Liver (tissue), 3 donors: Measurements from ENCODE around the gene DNAI2.

Experiments used
- EGR1 ChIP-seq, 2 donors: IDR thresholded peaks; 2 replicates each; pipeline ENCODE4 v1.6.1; 2016 to 2018; ENCODE audit warnings: antibody characterized with exemption in 2 of 2, low read depth in 2 of 2
- FOXA1 ChIP-seq: IDR thresholded peaks from 2 replicates; pipeline ENCODE4 v1.6.1; 2016; ENCODE audit warnings: antibody characterized with exemption
- HNF4G ChIP-seq: IDR thresholded peaks from 2 replicates; pipeline ENCODE4 v1.6.1; 2016; ENCODE audit warnings: antibody characterized with exemption
- JUND ChIP-seq, 2 donors: IDR thresholded peaks; 2 replicates each; pipeline ENCODE4 v1.6.1; 2016; ENCODE audit warnings: antibody characterized with exemption in 2 of 2
- RAD21 ChIP-seq, 2 donors: IDR thresholded peaks; 2 replicates each; pipeline ENCODE4 v1.6.1; 2016; ENCODE audit warnings: antibody characterized with exemption in 2 of 2, mild to moderate bottlenecking in 2 of 2
- RXRA ChIP-seq, 2 donors: IDR thresholded peaks; 2 replicates each; pipeline ENCODE4 v1.6.1; 2017 to 2018; ENCODE audit warnings: antibody characterized with exemption in 2 of 2, mild to moderate bottlenecking in 1 of 2
- TAF1 ChIP-seq: conservative IDR thresholded peaks from 2 replicates; pipeline ENCODE4 v1.6.1; 2016; ENCODE audit warnings: antibody characterized with exemption, mild to moderate bottlenecking
- YY1 ChIP-seq: IDR thresholded peaks from 2 replicates; pipeline ENCODE4 v1.6.1; 2016; ENCODE audit warnings: antibody characterized with exemption, mild to moderate bottlenecking
- TF ChIP-seq, protein P1 (sequence below): fragments of 150-350 bp; IDR thresholded peaks from 2 replicates; pipeline ENCODE4 v1.5.1; 2017; ENCODE audit warnings: improper control_type of control experiment, low read depth, low read length; ENCODE audit not compliant: missing input control
- TF ChIP-seq, protein P2 (sequence below): IDR thresholded peaks from 2 replicates; pipeline ENCODE4 v1.6.1; 2016; ENCODE audit warnings: antibody characterized with exemption
- TF ChIP-seq, protein P3 (sequence below): IDR thresholded peaks from 2 replicates; pipeline ENCODE4 v1.6.1; 2016; ENCODE audit warnings: antibody characterized with exemption
- TF ChIP-seq, protein P4 (sequence below): IDR thresholded peaks from 2 replicates; pipeline ENCODE4 v1.6.1; 2016; ENCODE audit warnings: antibody characterized with exemption, mild to moderate bottlenecking
- TF ChIP-seq, protein P5 (sequence below): IDR thresholded peaks from 2 replicates; pipeline ENCODE4 v1.6.1; 2016; ENCODE audit warnings: antibody characterized with exemption
- donor health status: healthy.
- donor health status: healthy.

DNA sequence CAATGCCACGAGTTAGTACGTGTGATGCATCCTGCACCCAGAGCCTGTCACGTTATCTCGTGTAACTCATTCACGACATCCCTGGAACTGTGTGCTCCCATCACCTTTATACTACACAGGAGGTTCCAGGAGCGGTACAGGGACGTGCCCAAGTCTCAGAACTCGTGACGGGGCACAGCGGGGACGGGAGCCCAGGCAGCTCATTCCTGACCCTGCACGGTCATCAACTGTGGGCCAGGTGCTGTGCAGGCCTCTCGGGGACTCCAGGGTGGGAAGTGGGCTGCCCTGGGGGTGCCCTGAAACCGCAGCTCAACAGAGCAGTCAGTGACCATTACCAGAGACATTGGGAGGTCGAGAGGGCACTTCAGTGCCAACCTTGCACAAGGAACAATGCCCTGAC, 40.8 kb downstream of the DNAI2 start:
- TF ChIP-seq RXRA (IDR thresholded peaks at IDR 0.05) (no peak), FOXA1 (no peak), EGR1 (IDR thresholded peaks at IDR 0.05; ENCODE audit: low read depth in 2 of 2) (no peak), TAF1 (no peak), HNF4G (no peak), YY1 (no peak), JUND (IDR thresholded peaks at IDR 0.05) (no peak), RAD21 (IDR thresholded peaks at IDR 0.05) (no peak)
- TF ChIP-seq, protein P1, sequence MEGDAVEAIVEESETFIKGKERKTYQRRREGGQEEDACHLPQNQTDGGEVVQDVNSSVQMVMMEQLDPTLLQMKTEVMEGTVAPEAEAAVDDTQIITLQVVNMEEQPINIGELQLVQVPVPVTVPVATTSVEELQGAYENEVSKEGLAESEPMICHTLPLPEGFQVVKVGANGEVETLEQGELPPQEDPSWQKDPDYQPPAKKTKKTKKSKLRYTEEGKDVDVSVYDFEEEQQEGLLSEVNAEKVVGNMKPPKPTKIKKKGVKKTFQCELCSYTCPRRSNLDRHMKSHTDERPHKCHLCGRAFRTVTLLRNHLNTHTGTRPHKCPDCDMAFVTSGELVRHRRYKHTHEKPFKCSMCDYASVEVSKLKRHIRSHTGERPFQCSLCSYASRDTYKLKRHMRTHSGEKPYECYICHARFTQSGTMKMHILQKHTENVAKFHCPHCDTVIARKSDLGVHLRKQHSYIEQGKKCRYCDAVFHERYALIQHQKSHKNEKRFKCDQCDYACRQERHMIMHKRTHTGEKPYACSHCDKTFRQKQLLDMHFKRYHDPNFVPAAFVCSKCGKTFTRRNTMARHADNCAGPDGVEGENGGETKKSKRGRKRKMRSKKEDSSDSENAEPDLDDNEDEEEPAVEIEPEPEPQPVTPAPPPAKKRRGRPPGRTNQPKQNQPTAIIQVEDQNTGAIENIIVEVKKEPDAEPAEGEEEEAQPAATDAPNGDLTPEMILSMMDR: no peak
- TF ChIP-seq, protein P2, sequence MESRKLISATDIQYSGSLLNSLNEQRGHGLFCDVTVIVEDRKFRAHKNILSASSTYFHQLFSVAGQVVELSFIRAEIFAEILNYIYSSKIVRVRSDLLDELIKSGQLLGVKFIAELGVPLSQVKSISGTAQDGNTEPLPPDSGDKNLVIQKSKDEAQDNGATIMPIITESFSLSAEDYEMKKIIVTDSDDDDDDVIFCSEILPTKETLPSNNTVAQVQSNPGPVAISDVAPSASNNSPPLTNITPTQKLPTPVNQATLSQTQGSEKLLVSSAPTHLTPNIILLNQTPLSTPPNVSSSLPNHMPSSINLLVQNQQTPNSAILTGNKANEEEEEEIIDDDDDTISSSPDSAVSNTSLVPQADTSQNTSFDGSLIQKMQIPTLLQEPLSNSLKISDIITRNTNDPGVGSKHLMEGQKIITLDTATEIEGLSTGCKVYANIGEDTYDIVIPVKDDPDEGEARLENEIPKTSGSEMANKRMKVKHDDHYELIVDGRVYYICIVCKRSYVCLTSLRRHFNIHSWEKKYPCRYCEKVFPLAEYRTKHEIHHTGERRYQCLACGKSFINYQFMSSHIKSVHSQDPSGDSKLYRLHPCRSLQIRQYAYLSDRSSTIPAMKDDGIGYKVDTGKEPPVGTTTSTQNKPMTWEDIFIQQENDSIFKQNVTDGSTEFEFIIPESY: no peak
- TF ChIP-seq, protein P3, sequence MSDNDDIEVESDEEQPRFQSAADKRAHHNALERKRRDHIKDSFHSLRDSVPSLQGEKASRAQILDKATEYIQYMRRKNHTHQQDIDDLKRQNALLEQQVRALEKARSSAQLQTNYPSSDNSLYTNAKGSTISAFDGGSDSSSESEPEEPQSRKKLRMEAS: no peak
- TF ChIP-seq, protein P4, sequence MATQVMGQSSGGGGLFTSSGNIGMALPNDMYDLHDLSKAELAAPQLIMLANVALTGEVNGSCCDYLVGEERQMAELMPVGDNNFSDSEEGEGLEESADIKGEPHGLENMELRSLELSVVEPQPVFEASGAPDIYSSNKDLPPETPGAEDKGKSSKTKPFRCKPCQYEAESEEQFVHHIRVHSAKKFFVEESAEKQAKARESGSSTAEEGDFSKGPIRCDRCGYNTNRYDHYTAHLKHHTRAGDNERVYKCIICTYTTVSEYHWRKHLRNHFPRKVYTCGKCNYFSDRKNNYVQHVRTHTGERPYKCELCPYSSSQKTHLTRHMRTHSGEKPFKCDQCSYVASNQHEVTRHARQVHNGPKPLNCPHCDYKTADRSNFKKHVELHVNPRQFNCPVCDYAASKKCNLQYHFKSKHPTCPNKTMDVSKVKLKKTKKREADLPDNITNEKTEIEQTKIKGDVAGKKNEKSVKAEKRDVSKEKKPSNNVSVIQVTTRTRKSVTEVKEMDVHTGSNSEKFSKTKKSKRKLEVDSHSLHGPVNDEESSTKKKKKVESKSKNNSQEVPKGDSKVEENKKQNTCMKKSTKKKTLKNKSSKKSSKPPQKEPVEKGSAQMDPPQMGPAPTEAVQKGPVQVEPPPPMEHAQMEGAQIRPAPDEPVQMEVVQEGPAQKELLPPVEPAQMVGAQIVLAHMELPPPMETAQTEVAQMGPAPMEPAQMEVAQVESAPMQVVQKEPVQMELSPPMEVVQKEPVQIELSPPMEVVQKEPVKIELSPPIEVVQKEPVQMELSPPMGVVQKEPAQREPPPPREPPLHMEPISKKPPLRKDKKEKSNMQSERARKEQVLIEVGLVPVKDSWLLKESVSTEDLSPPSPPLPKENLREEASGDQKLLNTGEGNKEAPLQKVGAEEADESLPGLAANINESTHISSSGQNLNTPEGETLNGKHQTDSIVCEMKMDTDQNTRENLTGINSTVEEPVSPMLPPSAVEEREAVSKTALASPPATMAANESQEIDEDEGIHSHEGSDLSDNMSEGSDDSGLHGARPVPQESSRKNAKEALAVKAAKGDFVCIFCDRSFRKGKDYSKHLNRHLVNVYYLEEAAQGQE: no peak
- TF ChIP-seq, protein P5, sequence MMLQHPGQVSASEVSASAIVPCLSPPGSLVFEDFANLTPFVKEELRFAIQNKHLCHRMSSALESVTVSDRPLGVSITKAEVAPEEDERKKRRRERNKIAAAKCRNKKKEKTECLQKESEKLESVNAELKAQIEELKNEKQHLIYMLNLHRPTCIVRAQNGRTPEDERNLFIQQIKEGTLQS: no peak
